ENCODE results near the gene PKNOX2.

The PKNOX2 gene

DNA sequence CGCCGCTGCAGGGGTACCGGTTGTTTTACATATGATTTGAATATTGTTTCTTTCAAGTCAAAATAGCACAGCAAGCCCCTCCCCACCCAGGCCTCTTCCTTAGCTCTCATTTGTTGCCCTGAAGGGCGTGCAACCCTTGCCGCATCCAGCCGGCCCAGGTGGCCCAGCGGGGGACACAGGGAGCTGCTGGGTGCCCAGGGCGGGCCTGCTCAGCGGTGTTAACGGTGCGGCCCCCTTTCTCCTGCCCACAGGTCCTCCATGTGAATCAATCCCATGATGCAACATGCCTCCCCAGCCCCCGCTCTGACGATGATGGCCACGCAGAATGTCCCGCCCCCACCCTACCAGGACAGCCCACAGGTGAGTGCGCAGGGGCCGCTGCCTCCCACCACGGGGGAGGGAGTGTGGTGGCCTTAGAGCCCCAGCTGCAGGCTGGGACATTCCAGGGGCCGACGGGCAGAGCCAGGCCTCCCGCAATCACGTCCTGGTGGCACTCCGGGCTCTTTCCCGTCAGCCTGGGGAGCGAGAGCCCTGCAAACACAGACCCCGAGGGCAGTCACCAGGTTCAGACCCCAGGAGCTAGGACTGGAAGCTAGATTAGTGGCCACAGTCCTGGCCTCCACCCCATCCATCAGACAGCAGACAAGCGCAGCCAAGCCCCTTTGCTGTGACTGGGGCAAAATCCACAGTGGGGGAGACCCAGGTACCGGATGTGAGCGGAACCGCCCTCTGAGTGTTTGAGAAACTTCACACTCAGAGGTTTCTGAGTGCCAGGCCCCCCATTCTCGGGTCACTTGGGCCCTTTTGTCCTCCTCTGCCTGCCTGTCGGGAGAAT is 186.7 kb downstream of the PKNOX2 start:
- TF ChIP-seq EZH2phosphoT487 (IDR thresholded peaks at IDR 0.05; ENCODE audit: borderline replicate concordance, low read length) = no peak
- TF ChIP-seq, protein P1, sequence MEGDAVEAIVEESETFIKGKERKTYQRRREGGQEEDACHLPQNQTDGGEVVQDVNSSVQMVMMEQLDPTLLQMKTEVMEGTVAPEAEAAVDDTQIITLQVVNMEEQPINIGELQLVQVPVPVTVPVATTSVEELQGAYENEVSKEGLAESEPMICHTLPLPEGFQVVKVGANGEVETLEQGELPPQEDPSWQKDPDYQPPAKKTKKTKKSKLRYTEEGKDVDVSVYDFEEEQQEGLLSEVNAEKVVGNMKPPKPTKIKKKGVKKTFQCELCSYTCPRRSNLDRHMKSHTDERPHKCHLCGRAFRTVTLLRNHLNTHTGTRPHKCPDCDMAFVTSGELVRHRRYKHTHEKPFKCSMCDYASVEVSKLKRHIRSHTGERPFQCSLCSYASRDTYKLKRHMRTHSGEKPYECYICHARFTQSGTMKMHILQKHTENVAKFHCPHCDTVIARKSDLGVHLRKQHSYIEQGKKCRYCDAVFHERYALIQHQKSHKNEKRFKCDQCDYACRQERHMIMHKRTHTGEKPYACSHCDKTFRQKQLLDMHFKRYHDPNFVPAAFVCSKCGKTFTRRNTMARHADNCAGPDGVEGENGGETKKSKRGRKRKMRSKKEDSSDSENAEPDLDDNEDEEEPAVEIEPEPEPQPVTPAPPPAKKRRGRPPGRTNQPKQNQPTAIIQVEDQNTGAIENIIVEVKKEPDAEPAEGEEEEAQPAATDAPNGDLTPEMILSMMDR (IDR thresholded peaks at IDR 0.05; ENCODE audit: low read depth, low read length, poor library complexity, severe bottlenecking) = no peak
- H3K27me3 ChIP-seq (ENCODE audit: control insufficient read depth, low read length) = no peaks in the 10 kb centered on the region

DNA sequence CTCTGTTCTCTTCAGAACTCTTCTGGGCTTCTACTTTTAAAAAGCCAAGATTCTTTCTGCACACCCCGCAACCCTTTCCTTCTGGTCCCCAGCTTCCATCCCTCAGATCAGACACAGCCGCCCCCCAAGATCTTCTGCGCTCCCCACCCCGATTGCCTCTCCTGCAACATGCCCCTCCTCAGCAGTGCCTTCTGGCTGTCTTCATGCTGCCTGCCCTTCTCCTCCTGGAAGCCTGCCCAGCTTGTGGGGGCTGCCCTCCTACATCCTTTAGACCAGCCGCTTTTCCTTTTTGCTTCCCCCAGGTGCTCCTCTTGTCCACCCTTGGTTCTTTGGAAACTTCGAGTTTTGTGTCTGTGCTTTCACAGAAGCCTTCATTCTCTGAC is 187.3 kb downstream of the PKNOX2 start:
- H3K36me3 ChIP-seq (ENCODE audit: control insufficient read depth, low read length) = no peaks in the 10 kb centered on the region
- H3K4me3 ChIP-seq (ENCODE audit: low read length) = no peak overlapping the region
- peaks cover 4% of the 10 kb centered on the region for H4K20me1 ChIP-seq (ENCODE audit: control insufficient read depth, insufficient read depth, low read depth, low read length)
- no peak for TF ChIP-seq EZH2phosphoT487 (IDR thresholded peaks at IDR 0.05; ENCODE audit: borderline replicate concordance, low read length)
- TF ChIP-seq, protein P1 (IDR thresholded peaks at IDR 0.05; ENCODE audit: low read depth, low read length, poor library complexity, severe bottlenecking) = no peak
- no peaks in the 10 kb centered on the region for H3K4me1 ChIP-seq (ENCODE audit: control insufficient read depth, low read length)
- H3F3A ChIP-seq (ENCODE audit: control insufficient read depth, insufficient read depth) = no peaks in the 10 kb centered on the region
- H3K9me3 ChIP-seq (ENCODE audit: control insufficient read depth, insufficient read depth, low read length) = no peaks in the 10 kb centered on the region
- no peak overlapping the region for H3K27ac ChIP-seq (ENCODE audit: low read depth, low read length)
- no peaks in the 10 kb centered on the region for H3K27me3 ChIP-seq (ENCODE audit: control insufficient read depth, low read length)
- H3K79me2 ChIP-seq (ENCODE audit: control insufficient read depth, low read length) = no peaks in the 10 kb centered on the region
- H3K4me2 ChIP-seq (ENCODE audit: low read length) = no peak overlapping the region
- H3K9me2 ChIP-seq (replicated peaks; ENCODE audit: control insufficient read depth, low read length) = no peaks in the 10 kb centered on the region

More for the DNA sequence above, 186.7 kb downstream of the PKNOX2 start:
- Histone ChIP-seq H3K9me3 (ENCODE audit: control insufficient read depth, insufficient read depth, low read length) (no peaks in the 10 kb centered on the region), H4K20me1 (ENCODE audit: control insufficient read depth, insufficient read depth, low read depth, low read length) (peaks cover 4% of the 10 kb centered on the region), H3K4me2 (ENCODE audit: low read length) (no peak overlapping the region), H3K4me3 (ENCODE audit: low read length) (no peak overlapping the region), H3K27ac (ENCODE audit: low read depth, low read length) (no peak overlapping the region), H3K9me2 (replicated peaks; ENCODE audit: control insufficient read depth, low read length) (no peaks in the 10 kb centered on the region), H3K36me3 (ENCODE audit: control insufficient read depth, low read length) (no peaks in the 10 kb centered on the region), H3K4me1 (ENCODE audit: control insufficient read depth, low read length) (no peaks in the 10 kb centered on the region), H3K79me2 (ENCODE audit: control insufficient read depth, low read length) (no peaks in the 10 kb centered on the region), H3F3A (ENCODE audit: control insufficient read depth, insufficient read depth) (no peaks in the 10 kb centered on the region)

DNA sequence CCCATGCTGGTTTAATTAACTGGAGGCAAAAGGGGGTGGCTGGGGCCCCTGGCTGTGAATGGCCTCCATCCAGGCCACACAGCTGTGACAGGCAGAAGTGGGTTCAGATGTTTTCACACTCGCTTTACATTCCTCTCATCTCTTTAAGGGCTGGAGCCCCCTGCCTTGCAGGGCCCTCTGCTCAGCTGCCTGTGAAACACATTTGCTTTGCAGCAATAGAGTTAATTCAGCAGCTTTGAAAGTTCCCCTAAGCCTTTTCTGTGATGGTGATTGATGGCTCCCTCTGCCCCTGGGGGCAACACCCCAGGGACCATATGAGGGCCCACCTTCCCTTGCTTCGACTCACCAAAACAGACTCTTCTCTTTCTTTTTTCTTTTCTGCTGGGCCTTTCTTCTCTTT is 192.2 kb downstream of the PKNOX2 start:
- Histone ChIP-seq H4K20me1 (ENCODE audit: control insufficient read depth, insufficient read depth, low read depth, low read length) (peaks cover 4% of the 10 kb centered on the region; the same call in 1 of the 2 replicates), H3K9me2 (replicated peaks; ENCODE audit: control insufficient read depth, low read length) (no peaks in the 10 kb centered on the region), H3K4me1 (ENCODE audit: control insufficient read depth, low read length) (no peaks in the 10 kb centered on the region), H3K79me2 (ENCODE audit: control insufficient read depth, low read length) (no peaks in the 10 kb centered on the region), H3K9me3 (ENCODE audit: control insufficient read depth, insufficient read depth, low read length) (no peaks in the 10 kb centered on the region), H3K27ac (ENCODE audit: low read depth, low read length) (no peak overlapping the region), H3K27me3 (ENCODE audit: control insufficient read depth, low read length) (no peaks in the 10 kb centered on the region), H3K4me2 (ENCODE audit: low read length) (no peak overlapping the region), H3F3A (ENCODE audit: control insufficient read depth, insufficient read depth) (no peaks in the 10 kb centered on the region), H3K4me3 (ENCODE audit: low read length) (no peak overlapping the region), H3K36me3 (ENCODE audit: control insufficient read depth, low read length) (no peaks in the 10 kb centered on the region)
- TF ChIP-seq, protein P1 (IDR thresholded peaks at IDR 0.05; ENCODE audit: low read depth, low read length, poor library complexity, severe bottlenecking) = no peak
- TF ChIP-seq EZH2phosphoT487 (IDR thresholded peaks at IDR 0.05; ENCODE audit: borderline replicate concordance, low read length) = no peak

Measured in DOHH2 (cell line).